Heart right ventricle (tissue), 16 donors: Measurements from ENCODE around the gene FCHSD2. TPM values are rescaled to one million over a fixed set of nuclear protein-coding genes. Genes with fewer than 3 reads are reported as not detected.
A peak's percentile ranks its signal among the peaks of the same experiment; 100 is the strongest.

Source experiments
- ATAC-seq, 8 donors: fragments of 200-7000 bp; cut with Tn5 transposase; one replicate each; pipeline ENCODE4 v1.9.1; 2020; ENCODE audit warnings: mild to moderate bottlenecking in 8 of 8, moderate library complexity in 8 of 8, moderate number of reproducible peaks in 1 of 8
- DNase-seq, 2 donors: peaks; one replicate each; pipeline ENCODE4 v3.0.0-alpha.2; 2020
- H3K27ac ChIP-seq, 10 donors: fragments of 200-600 bp; sonication (generic) in 2 of 10; one replicate each; pipeline versions ENCODE4 v1.5.0 to v1.8.0; 2020 to 2022; ENCODE audit warnings: mild to moderate bottlenecking in 3 of 10
- H3K27me3 ChIP-seq, 7 donors: fragments of 200-600 bp; one replicate each; pipeline ENCODE4 v1.8.0; 2021 to 2022; ENCODE audit warnings: mild to moderate bottlenecking in 2 of 7
- H3K36me3 ChIP-seq, 9 donors: fragments of 200-600 bp; sonication (generic) in 1 of 9; one replicate each; pipeline versions ENCODE4 v1.5.0 to v1.8.0; 2020 to 2022; ENCODE audit warnings: mild to moderate bottlenecking in 2 of 9
- H3K4me1 ChIP-seq, 9 donors: fragments of 200-600 bp; sonication (generic) in 1 of 9; one replicate each; pipeline versions ENCODE4 v1.5.0 to v1.8.0; 2020 to 2022; ENCODE audit warnings: mild to moderate bottlenecking in 4 of 9
- H3K4me3 ChIP-seq, 10 donors: fragments of 200-600 bp; sonication (generic) in 2 of 10; one replicate each; pipeline versions ENCODE4 v1.5.0 to v1.8.0; 2020 to 2022; ENCODE audit warnings: mild to moderate bottlenecking in 7 of 10, moderate library complexity in 2 of 10
- H3K9me3 ChIP-seq, 11 donors: fragments of 200-600 bp in 10 of 11; sonication (generic) in 2 of 11; one replicate each; pipeline versions ENCODE4 v1.5.0 to v1.8.0; 2013 to 2022; ENCODE audit warnings: mild to moderate bottlenecking in 2 of 11, control low read depth in 1 of 11, moderate library complexity in 1 of 11
- WGBS, 2 donors: extraction: QIAGEN DNeasy Blood & Tissue Kit; methylation state at CpG; one replicate each; pipeline ENCODE4 v1.1.7; 2013; ENCODE audit warnings: inconsistent platforms in 1 of 2; 5-methylcytosine and 5-hydroxymethylcytosine counted together
- intact Hi-C, 10 donors: fragments of 100-400 bp; cut with DNase I; formaldehyde crosslinking; loops; one replicate each; pipeline versions ENCODE4 v1.11.1 to v1.14.2; 2022
- polyA plus RNA-seq, 2 donors: library from polyadenylated mRNA; stranded (reverse); fragments of 200-250 nt; gene quantifications; one replicate each; pipeline ENCODE4 v1.2.3, GENCODE V29; 2013
- total RNA-seq, 10 donors: library from RNA; stranded (reverse); fragmentation: NEBNext Ultra II Directional in 3 of 10; extraction: Animal tissue kit (Norgen Biotek cat#: 25700) in 3 of 10; gene quantifications; one replicate each; pipeline versions ENCODE4 v1.2.1 to v1.2.4, GENCODE V29; 2021 to 2023
- TF ChIP-seq, protein P1 (sequence below), 9 donors: fragments of 200-600 bp; sonication (generic) in 2 of 9; IDR thresholded peaks; one replicate each; pipeline versions ENCODE4 v1.5.0 to v1.8.0; 2021 to 2022; ENCODE audit warnings: antibody characterized with exemption in 9 of 9, mild to moderate bottlenecking in 5 of 9, moderate library complexity in 1 of 9
- donor health status: Arrhythmogenic right ventricular cardiomyopathy.
- donor health status: ischemic (EF 13 %, LVEDD 7.1; RV severe dilation, severe dysfunction).
- donor health status: healthy with polysubstance abuse.
- donor health status: DM: no; HTN: yes; CAD: no.
- donor health status: DM: no; HTN: no; CAD: no.
- donor health status: ischemic (EF 25% LVEDD 6.9; RV normal size, moderate dysfunction).
- donor health status: ischemic (EF 25% LVEDD 5.7; RV mildly dilated, moderate dysfunction).
- donor health status: healthy.
- donor health status: DM: yes; HTN: yes; CAD: no.
- donor health status: Ischemic cardiomyopathy.
- donor health status: ischemic (EF 35%, LVEDD 5.7; RV mildly dilated, moderate dysfunction).
- donor health status: nonischemic (EF 11% LVEDD 7.7; RV severe dilation, severe dysfunction).
- donor health status: DM: yes; HTN: yes; CAD: no.
- donor health status: PGD.
- donor health status: ischemic (EF 29% LVEDD 5.4; RV normal size, mild dysfunction).
- donor health status: nonischemic (EF 23%, LVEDD 6.1; RV moderate dilation, normal function).

The FCHSD2 gene
- total and polyA plus RNA-seq, 12 donors, result 16.1 to 48.4 (median 37.5) TPM

DNA sequence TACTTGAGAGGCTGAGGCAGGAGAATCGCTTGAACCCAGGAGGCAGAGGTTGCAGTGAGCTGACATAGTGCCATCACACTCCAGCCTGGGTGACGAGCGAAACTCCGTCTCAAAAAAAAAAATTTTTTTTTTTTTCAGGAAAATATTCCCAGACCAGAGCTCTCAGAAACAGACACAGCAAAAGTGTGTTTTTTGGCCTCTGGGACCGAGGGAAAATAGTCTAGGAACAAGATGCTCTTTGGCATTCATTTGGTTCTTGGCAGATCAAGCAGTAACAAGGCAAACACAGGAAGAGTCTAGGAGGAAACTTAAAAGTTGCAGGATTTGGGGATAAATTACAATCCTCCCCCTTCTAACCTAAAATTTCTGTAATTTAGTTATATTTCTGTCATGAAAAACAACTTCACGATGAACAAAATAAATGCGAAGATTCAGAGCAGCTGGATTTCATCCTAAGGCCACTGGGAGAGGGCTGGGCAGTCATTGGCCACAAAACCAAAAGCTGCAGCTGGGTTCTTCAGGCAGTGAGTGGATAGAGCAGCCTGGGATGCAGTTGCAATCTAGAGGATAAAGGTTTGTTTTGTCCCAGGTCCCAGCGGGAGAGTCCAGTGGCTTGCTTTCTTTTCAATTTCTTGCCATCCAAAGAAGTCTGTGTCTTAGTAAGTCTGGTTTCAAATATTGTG, 308.2 kb downstream of the FCHSD2 start:
- 38 to 47% methylated on average over 8 of the region's 8 CpGs for WGBS, 2 donors
- TF ChIP-seq, protein P1, sequence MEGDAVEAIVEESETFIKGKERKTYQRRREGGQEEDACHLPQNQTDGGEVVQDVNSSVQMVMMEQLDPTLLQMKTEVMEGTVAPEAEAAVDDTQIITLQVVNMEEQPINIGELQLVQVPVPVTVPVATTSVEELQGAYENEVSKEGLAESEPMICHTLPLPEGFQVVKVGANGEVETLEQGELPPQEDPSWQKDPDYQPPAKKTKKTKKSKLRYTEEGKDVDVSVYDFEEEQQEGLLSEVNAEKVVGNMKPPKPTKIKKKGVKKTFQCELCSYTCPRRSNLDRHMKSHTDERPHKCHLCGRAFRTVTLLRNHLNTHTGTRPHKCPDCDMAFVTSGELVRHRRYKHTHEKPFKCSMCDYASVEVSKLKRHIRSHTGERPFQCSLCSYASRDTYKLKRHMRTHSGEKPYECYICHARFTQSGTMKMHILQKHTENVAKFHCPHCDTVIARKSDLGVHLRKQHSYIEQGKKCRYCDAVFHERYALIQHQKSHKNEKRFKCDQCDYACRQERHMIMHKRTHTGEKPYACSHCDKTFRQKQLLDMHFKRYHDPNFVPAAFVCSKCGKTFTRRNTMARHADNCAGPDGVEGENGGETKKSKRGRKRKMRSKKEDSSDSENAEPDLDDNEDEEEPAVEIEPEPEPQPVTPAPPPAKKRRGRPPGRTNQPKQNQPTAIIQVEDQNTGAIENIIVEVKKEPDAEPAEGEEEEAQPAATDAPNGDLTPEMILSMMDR (IDR thresholded peaks at IDR 0.05), result no peak
- Histone ChIP-seq H3K4me1 (peaks cover 36 to 81% (median 76%) of the 10 kb centered on the region in 9 donors), H3K27ac (peak overlapping the region; percentile 86 to 95 (median 90)), H3K27me3 (no peaks in the 10 kb centered on the region), H3K9me3 (no peaks in the 10 kb centered on the region), H3K4me3 (no peak overlapping the region), H3K36me3 (peaks cover 0 to 75% (median 3%) of the 10 kb centered on the region in 9 donors)
- intact Hi-C loops, result loop anchor here in 8 of 10 donors (2.0 to 10.0 kb wide), 12 partner anchors 15 to 453 kb away; partner anchors contain the start of gene FCHSD2 (in 4 of the 8)
- DNase-seq, result peak in 1 of 2 donors; percentile 58
- ATAC-seq, result peak in 6 of 8 donors; percentile 21 to 47 (median 35)

DNA sequence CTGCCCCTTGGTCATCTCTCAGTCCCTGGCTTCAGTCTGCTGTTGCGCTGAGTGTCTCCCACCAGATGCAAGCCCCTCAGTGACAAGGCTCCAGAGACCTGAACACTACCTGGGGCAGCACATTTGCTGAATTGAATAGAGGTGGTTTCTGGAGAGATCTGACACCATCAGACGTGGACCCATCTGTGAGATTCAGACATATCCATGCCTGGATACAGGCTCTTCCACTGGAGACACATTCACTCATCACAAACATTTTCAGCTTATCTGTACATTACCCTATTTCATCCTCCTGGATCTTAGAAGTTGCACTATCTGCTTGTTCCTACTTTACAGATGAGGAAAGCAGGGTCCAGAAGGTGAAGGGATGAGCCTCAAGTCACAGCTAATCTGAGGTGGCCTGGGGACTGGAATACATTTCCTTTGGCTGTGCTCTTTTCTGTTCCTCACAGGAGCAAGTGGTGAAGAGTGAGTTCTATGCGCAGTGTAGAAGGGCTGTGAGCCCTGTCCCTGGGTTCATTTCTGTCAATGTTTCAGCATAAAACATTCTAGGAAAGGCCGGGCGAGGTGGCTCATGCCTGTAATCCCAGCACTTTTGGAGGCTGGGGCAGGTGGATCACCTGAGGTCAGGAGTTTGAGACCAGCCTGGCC, 308.9 kb downstream of the FCHSD2 start:
- Histone ChIP-seq H3K4me3 (no peak overlapping the region), H3K9me3 (no peaks in the 10 kb centered on the region), H3K27ac (peak overlapping the region; percentile 86 to 95 (median 90)), H3K36me3 (peaks cover 0 to 75% (median 3%) of the 10 kb centered on the region in 9 donors), H3K4me1 (peaks cover 36 to 79% (median 75%) of the 10 kb centered on the region in 9 donors), H3K27me3 (no peaks in the 10 kb centered on the region)
- 92 to 96% methylated on average over 5 of the region's 5 CpGs for WGBS, 2 donors
- DNase-seq, result no peak
- TF ChIP-seq, protein P1 (IDR thresholded peaks at IDR 0.05), result no peak
- no peak for ATAC-seq
- intact Hi-C loops, result loop anchor here in 8 of 10 donors (2.0 to 10.0 kb wide), 12 partner anchors 16 to 454 kb away; partner anchors contain the start of gene FCHSD2 (in 4 of the 8)

DNA sequence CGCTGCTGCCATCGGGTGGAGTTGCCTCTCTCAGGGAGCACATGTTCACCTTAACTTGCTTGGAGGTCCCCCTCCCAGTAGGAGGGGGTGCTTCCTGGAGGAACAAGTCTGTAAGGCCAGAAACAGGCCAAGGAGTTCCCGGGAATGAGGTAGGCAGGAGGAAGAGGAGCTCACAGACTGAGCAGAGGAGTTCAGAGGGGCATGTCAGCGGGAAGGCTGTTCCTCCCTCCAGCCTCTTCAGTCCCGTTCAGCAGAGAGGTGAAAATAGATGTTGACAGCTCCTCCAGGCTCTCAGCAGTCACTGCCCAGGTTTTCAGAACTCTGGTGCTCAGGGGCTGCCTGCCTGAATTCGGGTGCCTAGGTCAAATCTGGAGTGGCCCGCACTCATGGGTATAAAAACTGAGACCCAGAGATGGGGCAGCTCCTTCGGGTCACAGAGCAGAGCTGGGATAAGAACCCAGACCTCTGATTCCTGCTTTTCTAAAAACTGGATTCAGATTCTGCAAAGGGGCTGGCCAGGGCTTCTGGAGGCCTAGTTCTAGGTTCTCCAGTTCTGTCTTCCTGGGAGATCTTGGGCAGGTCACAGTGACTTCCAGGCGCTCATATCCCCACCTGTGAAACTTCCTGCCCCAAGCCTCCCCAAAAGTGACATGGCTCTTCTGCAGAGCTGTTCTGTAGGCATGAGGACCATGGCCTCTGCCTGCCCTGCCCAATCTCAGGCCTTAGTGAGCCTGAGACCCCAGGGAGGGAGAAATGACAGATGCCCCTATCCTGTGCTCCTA, 309.6 kb downstream of the FCHSD2 start:
- TF ChIP-seq, protein P1 (IDR thresholded peaks at IDR 0.05), result no peak
- Histone ChIP-seq H3K9me3 (no peaks in the 10 kb centered on the region), H3K36me3 (peaks cover 0 to 70% (median 3%) of the 10 kb centered on the region in 9 donors), H3K27me3 (no peaks in the 10 kb centered on the region), H3K27ac (peak overlapping the region; percentile 86 to 95 (median 90)), H3K4me1 (peaks cover 36 to 82% (median 73%) of the 10 kb centered on the region in 9 donors), H3K4me3 (no peak overlapping the region)
- ATAC-seq (peak in 5 of 8 donors; percentile 1 to 22 (median 9)), DNase-seq (no peak)
- intact Hi-C loops, result loop anchor here in 8 of 10 donors (1.0 to 10.0 kb wide), 13 partner anchors 16 to 455 kb away; partner anchors contain the start of gene FCHSD2 (in 4 of the 8)
- 35 to 50% methylated on average over 9 of the region's 9 CpGs for WGBS, 2 donors
